HG03103 (cell line): ENCODE measurements around the gene GJA3.

Source experiments
- ATAC-seq: cut with Tn5 transposase; IDR thresholded peaks from one replicate; pipeline ENCODE4 v1.9.1; 2021; ENCODE audit warnings: low read depth; ENCODE audit not compliant: unreplicated experiment

The GJA3 gene

GRCh38 chr13:20101467-20102316 lies 59.2 kb downstream of the GJA3 start:
- no peak for ATAC-seq

- no peak for ATAC-seq
These were observed 61.5 kb downstream of the GJA3 start for GRCh38 chr13:20099319-20099718.

- ATAC-seq = no peak
These were observed 66.9 kb downstream of the GJA3 start for GRCh38 chr13:20093951-20094350.

- ATAC-seq = no peak
These were observed 70.5 kb downstream of the GJA3 start for GRCh38 chr13:20090349-20090748.
